ENCODE measurements around the gene PACSIN1.

Gene PACSIN1

GRCh38 chr6:34560366-34561226, 94.7 kb downstream of the PACSIN1 start:
- no CpG with 5 or more reads among the region's 20 CpGs for WGBS (ENCODE audit: extremely low coverage, insufficient coverage, insufficient read length)
- H3K27ac ChIP-seq (ENCODE audit: low read depth, low read length), result no peak overlapping the region
- H4K12ac ChIP-seq (ENCODE audit: low read depth, low read length), result no peak overlapping the region
- peaks cover 0 to 1% of the 10 kb centered on the region in 2 experiments for H3K4me1 ChIP-seq (ENCODE audit: control insufficient read depth in 1 of 2, insufficient read depth in 2 of 2, low read length in 2 of 2)
- no peaks in the 10 kb centered on the region for H3K27me3 ChIP-seq (ENCODE audit: insufficient read depth, low read length)
- no peak overlapping the region for H4K8ac ChIP-seq (ENCODE audit: low read depth, low read length)
- peaks cover 4% of the 10 kb centered on the region for H3K9me3 ChIP-seq (ENCODE audit: insufficient read depth, low read depth, low read length)
- no peak overlapping the region for H2BK5ac ChIP-seq (ENCODE audit: low read depth, low read length, poor library complexity)
- no peaks in the 10 kb centered on the region for H3K79me1 ChIP-seq (ENCODE audit: low read length)
- no peak overlapping the region for H3K23ac ChIP-seq (ENCODE audit: low read length)
- no peaks in the 10 kb centered on the region for H3K36me3 ChIP-seq (ENCODE audit: control insufficient read depth in 1 of 2, insufficient read depth in 2 of 2, low read length in 2 of 2)
- no peak overlapping the region for H3K9ac ChIP-seq (ENCODE audit: low read length)
- H3K4me3 ChIP-seq (ENCODE audit: low read depth, low read length), result peak overlapping the region; percentile 14
- peak in 1 of 2 donors; percentile 4 for DNase-seq
- H2AK5ac ChIP-seq (ENCODE audit: low read length), result no peak overlapping the region
- H2BK120ac ChIP-seq (ENCODE audit: insufficient read depth, low read length, poor library complexity), result no peak overlapping the region
- no peak overlapping the region for H3K14ac ChIP-seq (ENCODE audit: low read length)
- no peak overlapping the region for H3K4ac ChIP-seq (ENCODE audit: low read depth, low read length)
- no peak overlapping the region for H4K91ac ChIP-seq (ENCODE audit: low read depth, low read length)
- no peak overlapping the region for H3K4me2 ChIP-seq (ENCODE audit: low read length)
- no peaks in the 10 kb centered on the region for H3K79me2 ChIP-seq (ENCODE audit: control insufficient read depth, insufficient read depth, low read length, poor library complexity)
- H2BK12ac ChIP-seq (ENCODE audit: low read length), result no peak overlapping the region
- H2AFZ ChIP-seq (ENCODE audit: insufficient read depth, low read length, poor library complexity), result no peak overlapping the region
- no peak overlapping the region for H3K18ac ChIP-seq (ENCODE audit: low read length)

GRCh38 chr6:34561227-34561530, 95.3 kb downstream of the PACSIN1 start:
- no peak overlapping the region for H3K18ac ChIP-seq (ENCODE audit: low read length)
- H2BK5ac ChIP-seq (ENCODE audit: low read depth, low read length, poor library complexity), result no peak overlapping the region
- no peak overlapping the region for H4K12ac ChIP-seq (ENCODE audit: low read depth, low read length)
- H3K79me1 ChIP-seq (ENCODE audit: low read length), result no peaks in the 10 kb centered on the region
- H3K9me3 ChIP-seq (ENCODE audit: insufficient read depth, low read depth, low read length), result peaks cover 4% of the 10 kb centered on the region
- no peak for DNase-seq
- H3K4ac ChIP-seq (ENCODE audit: low read depth, low read length), result no peak overlapping the region
- H3K4me1 ChIP-seq (ENCODE audit: control insufficient read depth in 1 of 2, insufficient read depth in 2 of 2, low read length in 2 of 2), result peaks cover 0 to 4% of the 10 kb centered on the region in 2 experiments
- H3K4me3 ChIP-seq (ENCODE audit: low read depth, low read length), result peak overlapping the region; percentile 2
- no peaks in the 10 kb centered on the region for H3K36me3 ChIP-seq (ENCODE audit: control insufficient read depth in 1 of 2, insufficient read depth in 2 of 2, low read length in 2 of 2)
- no peak overlapping the region for H2BK120ac ChIP-seq (ENCODE audit: insufficient read depth, low read length, poor library complexity)
- WGBS (ENCODE audit: extremely low coverage, insufficient coverage, insufficient read length), result no CpG with 5 or more reads among the region's 2 CpGs
- no peak overlapping the region for H2AFZ ChIP-seq (ENCODE audit: insufficient read depth, low read length, poor library complexity)
- no peak overlapping the region for H3K9ac ChIP-seq (ENCODE audit: low read length)
- no peak overlapping the region for H3K27ac ChIP-seq (ENCODE audit: low read depth, low read length)
- no peak overlapping the region for H3K23ac ChIP-seq (ENCODE audit: low read length)
- H3K14ac ChIP-seq (ENCODE audit: low read length), result no peak overlapping the region
- H3K4me2 ChIP-seq (ENCODE audit: low read length), result no peak overlapping the region
- no peak overlapping the region for H2BK12ac ChIP-seq (ENCODE audit: low read length)
- no peak overlapping the region for H4K8ac ChIP-seq (ENCODE audit: low read depth, low read length)
- no peak overlapping the region for H4K91ac ChIP-seq (ENCODE audit: low read depth, low read length)
- H2AK5ac ChIP-seq (ENCODE audit: low read length), result no peak overlapping the region
- H3K27me3 ChIP-seq (ENCODE audit: insufficient read depth, low read length), result no peaks in the 10 kb centered on the region
- H3K79me2 ChIP-seq (ENCODE audit: control insufficient read depth, insufficient read depth, low read length, poor library complexity), result no peaks in the 10 kb centered on the region

DNA sequence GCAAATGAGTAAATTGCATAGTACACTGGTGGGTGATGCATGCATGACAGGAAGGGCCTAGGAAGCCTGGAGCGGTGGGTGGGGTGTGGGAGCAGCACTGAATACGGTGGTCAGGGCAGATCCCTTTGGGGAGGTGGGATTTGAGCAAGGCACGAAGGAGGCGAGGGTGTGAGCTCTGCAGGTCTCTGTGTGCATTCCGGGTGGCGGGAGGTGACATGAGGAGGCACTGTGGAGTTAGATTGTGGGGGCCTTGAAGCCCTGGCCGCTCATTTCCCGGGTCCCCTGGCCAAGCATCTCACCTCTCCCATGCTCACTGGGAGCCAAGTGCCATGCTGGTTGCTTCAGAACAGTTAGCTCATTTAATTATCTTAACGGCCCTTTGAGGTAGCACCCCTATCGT, 96.5 kb downstream of the PACSIN1 start:
- no peak overlapping the region for H2BK120ac ChIP-seq (ENCODE audit: insufficient read depth, low read length, poor library complexity)
- H2AFZ ChIP-seq (ENCODE audit: insufficient read depth, low read length, poor library complexity), result no peak overlapping the region
- H3K79me1 ChIP-seq (ENCODE audit: low read length), result peaks cover 2% of the 10 kb centered on the region
- H2BK12ac ChIP-seq (ENCODE audit: low read length), result no peak overlapping the region
- H3K9me3 ChIP-seq (ENCODE audit: insufficient read depth, low read depth, low read length), result peaks cover 3% of the 10 kb centered on the region
- H3K4me3 ChIP-seq (ENCODE audit: low read depth, low read length), result no peak overlapping the region
- H4K91ac ChIP-seq (ENCODE audit: low read depth, low read length), result no peak overlapping the region
- no peak overlapping the region for H2BK5ac ChIP-seq (ENCODE audit: low read depth, low read length, poor library complexity)
- peaks cover 0 to 4% of the 10 kb centered on the region in 2 experiments for H3K4me1 ChIP-seq (ENCODE audit: control insufficient read depth in 1 of 2, insufficient read depth in 2 of 2, low read length in 2 of 2)
- H3K79me2 ChIP-seq (ENCODE audit: control insufficient read depth, insufficient read depth, low read length, poor library complexity), result no peaks in the 10 kb centered on the region
- no peak overlapping the region for H4K12ac ChIP-seq (ENCODE audit: low read depth, low read length)
- H3K27ac ChIP-seq (ENCODE audit: low read depth, low read length), result no peak overlapping the region
- H3K4me2 ChIP-seq (ENCODE audit: low read length), result no peak overlapping the region
- no peak overlapping the region for H3K23ac ChIP-seq (ENCODE audit: low read length)
- H4K8ac ChIP-seq (ENCODE audit: low read depth, low read length), result no peak overlapping the region
- no CpG with 5 or more reads among the region's 10 CpGs for WGBS (ENCODE audit: extremely low coverage, insufficient coverage, insufficient read length)
- no peak overlapping the region for H3K9ac ChIP-seq (ENCODE audit: low read length)
- no peaks in the 10 kb centered on the region for H3K27me3 ChIP-seq (ENCODE audit: insufficient read depth, low read length)
- DNase-seq, result no peak
- H3K4ac ChIP-seq (ENCODE audit: low read depth, low read length), result no peak overlapping the region
- no peak overlapping the region for H3K14ac ChIP-seq (ENCODE audit: low read length)
- H2AK5ac ChIP-seq (ENCODE audit: low read length), result no peak overlapping the region
- H3K18ac ChIP-seq (ENCODE audit: low read length), result no peak overlapping the region
- H3K36me3 ChIP-seq (ENCODE audit: control insufficient read depth in 1 of 2, insufficient read depth in 2 of 2, low read length in 2 of 2), result no peaks in the 10 kb centered on the region

DNA sequence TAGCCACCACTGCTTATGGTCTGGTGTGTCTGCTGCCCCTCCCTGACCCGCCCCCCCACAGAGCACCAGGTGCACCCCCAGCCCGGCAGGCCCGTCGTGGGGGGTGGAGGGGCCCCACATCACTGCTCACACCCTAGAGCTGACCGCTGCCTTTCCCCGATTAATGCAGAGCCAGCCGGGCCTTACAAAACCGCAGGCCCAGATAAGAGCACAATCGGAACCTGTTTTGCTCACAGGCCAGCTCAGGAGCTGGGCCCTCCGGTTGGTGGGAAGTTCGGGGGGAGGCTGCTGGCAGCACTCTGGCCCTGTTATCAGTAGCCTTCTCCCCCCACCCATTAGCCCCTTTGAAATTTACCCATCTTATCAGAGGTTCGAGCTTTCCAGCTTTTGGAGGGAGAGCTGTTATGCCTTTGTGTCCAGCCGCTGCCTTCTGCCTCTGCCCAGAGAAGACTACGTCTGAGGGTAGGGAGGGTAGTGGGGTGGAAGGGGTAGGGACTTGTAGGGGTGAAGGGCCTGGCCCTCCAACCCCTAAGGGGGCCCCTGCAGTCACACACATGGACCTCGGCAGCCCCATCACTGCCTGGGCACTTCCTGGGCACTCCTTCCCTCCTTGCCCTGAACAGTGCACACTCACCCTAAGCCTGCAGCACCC, 97.1 kb downstream of the PACSIN1 start:
- Histone ChIP-seq H3K23ac (ENCODE audit: low read length) (no peak overlapping the region), H3K4me1 (ENCODE audit: control insufficient read depth in 1 of 2, insufficient read depth in 2 of 2, low read length in 2 of 2) (peaks cover 0 to 4% of the 10 kb centered on the region in 2 experiments), H3K4me3 (ENCODE audit: low read depth, low read length) (no peak overlapping the region), H2BK120ac (ENCODE audit: insufficient read depth, low read length, poor library complexity) (no peak overlapping the region), H3K4ac (ENCODE audit: low read depth, low read length) (no peak overlapping the region), H3K9me3 (ENCODE audit: insufficient read depth, low read depth, low read length) (peaks cover 2% of the 10 kb centered on the region), H2BK5ac (ENCODE audit: low read depth, low read length, poor library complexity) (no peak overlapping the region), H4K8ac (ENCODE audit: low read depth, low read length) (no peak overlapping the region), H3K79me2 (ENCODE audit: control insufficient read depth, insufficient read depth, low read length, poor library complexity) (no peaks in the 10 kb centered on the region), H3K9ac (ENCODE audit: low read length) (no peak overlapping the region), H3K27ac (ENCODE audit: low read depth, low read length) (no peak overlapping the region), H3K79me1 (ENCODE audit: low read length) (peaks cover 2% of the 10 kb centered on the region), H3K14ac (ENCODE audit: low read length) (no peak overlapping the region), H3K4me2 (ENCODE audit: low read length) (no peak overlapping the region), H2BK12ac (ENCODE audit: low read length) (no peak overlapping the region), H4K91ac (ENCODE audit: low read depth, low read length) (no peak overlapping the region), H3K27me3 (ENCODE audit: insufficient read depth, low read length) (no peaks in the 10 kb centered on the region), H4K12ac (ENCODE audit: low read depth, low read length) (no peak overlapping the region), H3K18ac (ENCODE audit: low read length) (no peak overlapping the region), H2AFZ (ENCODE audit: insufficient read depth, low read length, poor library complexity) (no peak overlapping the region), H2AK5ac (ENCODE audit: low read length) (no peak overlapping the region), H3K36me3 (ENCODE audit: control insufficient read depth in 1 of 2, insufficient read depth in 2 of 2, low read length in 2 of 2) (no peaks in the 10 kb centered on the region)
- DNase-seq, result no peak
- no CpG with 5 or more reads among the region's 15 CpGs for WGBS (ENCODE audit: extremely low coverage, insufficient coverage, insufficient read length)

Measured in trophoblast cell (in vitro differentiated cells and primary cell).